Coronary artery (tissue), 2 donors: ENCODE measurements around the gene TMEM132C.

Experiments
- DNase-seq: peaks from one replicate; pipeline ENCODE4 v3.0.0-alpha.2; 2017; ENCODE audit warnings: low spot score
- H3K27ac ChIP-seq, 2 donors: fragments of 200-600 bp; sonication (generic); one replicate each; pipeline ENCODE4 v1.5.1; 2016 to 2019
- H3K4me3 ChIP-seq: fragments of 200-600 bp; sonication (generic); 2 replicates; pipeline ENCODE4 v1.5.1; 2016; ENCODE audit warnings: mild to moderate bottlenecking, moderate library complexity
- CTCF ChIP-seq: fragments of 200-600 bp; sonication (generic); IDR thresholded peaks from one replicate; pipeline ENCODE4 v1.5.1; 2019; ENCODE audit warnings: antibody characterized with exemption

The TMEM132C gene

GRCh38 chr12:128536810-128537209, 269.8 kb downstream of the TMEM132C start:
- DNase-seq = no peak
- TF ChIP-seq CTCF = no peak
- H3K4me3 ChIP-seq = no peak overlapping the region
- H3K27ac ChIP-seq = no peak overlapping the region

DNA sequence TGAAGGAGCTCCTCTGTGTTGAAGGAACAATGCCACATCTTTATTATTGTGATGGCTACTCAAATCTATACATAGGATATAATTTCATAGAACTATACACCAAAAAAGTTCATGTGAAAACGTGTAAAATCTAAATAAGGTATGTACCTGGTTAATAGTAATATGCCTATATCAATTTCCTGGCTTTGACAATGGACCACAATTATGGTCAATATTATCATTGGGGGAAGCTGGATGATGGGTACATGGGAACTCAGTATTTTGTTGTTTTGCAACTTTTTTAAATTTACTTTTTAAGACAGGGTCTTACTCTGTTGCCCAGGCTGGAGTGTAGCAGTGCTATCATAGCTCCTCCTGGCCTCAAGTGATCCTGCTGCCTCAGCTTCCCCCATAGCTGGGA, 270.7 kb downstream of the TMEM132C start:
- no peak overlapping the region for H3K27ac ChIP-seq
- no peak overlapping the region for H3K4me3 ChIP-seq
- DNase-seq = no peak
- TF ChIP-seq CTCF = no peak

- no peak overlapping the region for H3K4me3 ChIP-seq
- TF ChIP-seq CTCF = no peak
- no peak for DNase-seq
- no peak overlapping the region for H3K27ac ChIP-seq
Observed at GRCh38 chr12:128542844-128543243, 275.9 kb downstream of the TMEM132C start.

GRCh38 chr12:128543460-128543859, 276.5 kb downstream of the TMEM132C start:
- Histone ChIP-seq H3K27ac (no peak overlapping the region), H3K4me3 (no peak overlapping the region)
- TF ChIP-seq CTCF = no peak
- DNase-seq = no peak

GRCh38 chr12:128543971-128544370, 277.0 kb downstream of the TMEM132C start:
- no peak for TF ChIP-seq CTCF
- DNase-seq = no peak
- Histone ChIP-seq H3K4me3 (no peak overlapping the region), H3K27ac (no peak overlapping the region)

DNA sequence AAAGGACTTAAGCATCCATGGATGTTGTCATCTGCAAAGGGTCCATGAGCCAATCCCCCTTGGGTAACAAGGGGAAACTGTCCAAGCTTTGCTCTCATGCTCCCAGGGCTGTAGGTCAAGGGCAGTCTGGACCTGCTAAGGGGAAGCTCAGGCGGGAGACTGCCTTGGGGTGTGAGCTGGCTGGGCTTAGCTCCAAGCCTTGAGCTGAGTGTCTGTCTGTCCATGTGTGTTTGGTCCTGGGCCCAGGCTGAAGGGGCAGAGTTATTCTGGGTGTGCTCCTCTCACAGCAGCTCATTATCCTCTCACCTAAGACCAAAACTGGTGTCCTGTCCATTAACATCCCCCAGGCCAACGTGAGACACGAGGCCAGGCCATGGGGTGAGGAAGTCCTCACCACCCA, 282.0 kb downstream of the TMEM132C start:
- DNase-seq = no peak
- TF ChIP-seq CTCF = no peak
- Histone ChIP-seq H3K27ac (no peak overlapping the region), H3K4me3 (no peak overlapping the region)

DNA sequence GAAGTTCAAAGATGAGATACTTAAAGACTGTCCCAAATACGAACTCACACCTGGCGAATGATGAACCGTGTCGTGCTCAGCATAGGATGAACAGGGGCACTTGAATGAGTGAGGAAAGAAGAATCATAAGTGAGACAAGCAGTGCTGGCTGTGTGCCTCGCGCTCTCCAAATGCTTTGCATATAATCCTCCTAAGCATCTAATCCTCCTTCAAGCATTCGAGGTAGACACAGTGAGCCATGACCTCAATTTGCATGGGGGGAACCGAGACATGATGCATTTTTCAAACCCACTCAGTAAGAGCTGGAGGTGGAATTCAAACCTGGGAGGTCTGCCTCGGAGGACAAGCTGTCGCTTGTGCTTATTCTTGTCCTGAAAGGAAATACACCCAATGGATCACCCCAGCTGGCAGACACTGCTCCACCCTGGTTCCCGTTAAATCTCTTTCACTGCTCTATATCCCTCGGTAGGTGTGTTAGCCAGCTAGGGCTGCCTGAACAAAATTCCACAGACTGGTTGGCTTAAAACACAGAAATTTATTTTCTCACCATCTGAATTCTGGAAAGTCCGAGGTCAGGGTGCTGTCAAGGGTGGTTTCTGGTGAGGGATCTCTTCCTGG, 282.7 kb downstream of the TMEM132C start:
- H3K27ac ChIP-seq = no peak overlapping the region
- TF ChIP-seq CTCF = no peak
- no peak for DNase-seq
- no peak overlapping the region for H3K4me3 ChIP-seq
